Left kidney (tissue), 2 donors: ENCODE measurements around the gene LDLRAD2. TPM values are rescaled to one million over a fixed set of nuclear protein-coding genes. Genes with fewer than 3 reads are reported as not detected.
A peak's percentile ranks its signal among the peaks of the same experiment; 100 is the strongest.
"Not testable (repeated sequence)": the region's sequence is repeated elsewhere in the genome, so short reads cannot be mapped to it uniquely, and the experiment has no call there.

ENCODE experiments used
- DNase-seq: peaks from one replicate; pipeline ENCODE4 v3.0.0-alpha.2; 2013
- polyA plus RNA-seq: library from polyadenylated mRNA; unstranded; fragments of 120-200 nt; gene quantifications from one replicate; pipeline ENCODE4 v1.2.1, GENCODE V29; 2013; ENCODE audit not compliant: insufficient read length

The LDLRAD2 gene
- polyA plus RNA-seq, 1 donor: 4.6 TPM

GRCh38 chr1:21783679-21784603 is 28.1 kb upstream of the LDLRAD2 start:
- DNase-seq: no peak

GRCh38 chr1:21785764-21786163 is 26.3 kb upstream of the LDLRAD2 start:
- DNase-seq: not testable (repeated sequence)

GRCh38 chr1:21786640-21787039 is 25.4 kb upstream of the LDLRAD2 start:
- no peak for DNase-seq

- no peak for DNase-seq
Observed at GRCh38 chr1:21793104-21793503, 19.0 kb upstream of the LDLRAD2 start.

- DNase-seq: no peak
Observed at GRCh38 chr1:21794656-21795055, 17.4 kb upstream of the LDLRAD2 start.

GRCh38 chr1:21795075-21795474 is 17.0 kb upstream of the LDLRAD2 start:
- DNase-seq: no peak

GRCh38 chr1:21799730-21800129 is 12.3 kb upstream of the LDLRAD2 start:
- no peak for DNase-seq

GRCh38 chr1:21801100-21801499 is 11.0 kb upstream of the LDLRAD2 start:
- DNase-seq: no peak

- no peak for DNase-seq
Observed at GRCh38 chr1:21804536-21804935, 7.5 kb upstream of the LDLRAD2 start.

GRCh38 chr1:21813542-21813941 is 1.5 kb downstream of the LDLRAD2 start:
- no peak for DNase-seq

GRCh38 chr1:21814241-21814918 is 2.3 kb downstream of the LDLRAD2 start:
- peak; percentile 40 for DNase-seq

- DNase-seq: no peak
Observed at GRCh38 chr1:21814981-21815582, 3.0 kb downstream of the LDLRAD2 start.

GRCh38 chr1:21815724-21816321 is 3.8 kb downstream of the LDLRAD2 start:
- no peak for DNase-seq

- DNase-seq: no peak
Observed at GRCh38 chr1:21816602-21817302, 4.7 kb downstream of the LDLRAD2 start.

- no peak for DNase-seq
Observed at GRCh38 chr1:21818656-21819055, 6.6 kb downstream of the LDLRAD2 start.

GRCh38 chr1:21820597-21821232 is 8.7 kb downstream of the LDLRAD2 start:
- no peak for DNase-seq

GRCh38 chr1:21821385-21822019 is 9.4 kb downstream of the LDLRAD2 start:
- no peak for DNase-seq

- no peak for DNase-seq
Observed at GRCh38 chr1:21822349-21822748, 10.3 kb downstream of the LDLRAD2 start.

- DNase-seq: no peak
Observed at GRCh38 chr1:21823206-21823979, 11.3 kb downstream of the LDLRAD2 start.
